HG03064 (cell line): ENCODE measurements around the gene MORC4.

ENCODE experiments used
- ATAC-seq: cut with Tn5 transposase; IDR thresholded peaks from one replicate; pipeline ENCODE4 v1.9.1; 2021; ENCODE audit warnings: low read depth; ENCODE audit not compliant: unreplicated experiment

The MORC4 gene

GRCh38 chrX:106954041-106954440, 46.0 kb downstream of the MORC4 start:
- no peak for ATAC-seq

- ATAC-seq = no peak
Observed at GRCh38 chrX:106952988-106953387, 47.0 kb downstream of the MORC4 start.

- ATAC-seq = no peak
Observed at GRCh38 chrX:106952538-106952937, 47.5 kb downstream of the MORC4 start.

- no peak for ATAC-seq
Observed at GRCh38 chrX:106952089-106952488, 47.9 kb downstream of the MORC4 start.

GRCh38 chrX:106951230-106951629, 48.8 kb downstream of the MORC4 start:
- no peak for ATAC-seq

GRCh38 chrX:106950381-106950780, 49.6 kb downstream of the MORC4 start:
- no peak for ATAC-seq

GRCh38 chrX:106949366-106949765, 50.6 kb downstream of the MORC4 start:
- no peak for ATAC-seq

- no peak for ATAC-seq
Observed at GRCh38 chrX:106948641-106949040, 51.4 kb downstream of the MORC4 start.

- no peak for ATAC-seq
Observed at GRCh38 chrX:106946464-106946863, 53.5 kb downstream of the MORC4 start.

GRCh38 chrX:106940068-106940467, 59.9 kb downstream of the MORC4 start:
- ATAC-seq = no peak

GRCh38 chrX:106939566-106939965, 60.4 kb downstream of the MORC4 start:
- no peak for ATAC-seq

- no peak for ATAC-seq
Observed at GRCh38 chrX:106936246-106936645, 63.8 kb downstream of the MORC4 start.

- ATAC-seq = no peak
Observed at GRCh38 chrX:106935175-106935574, 64.8 kb downstream of the MORC4 start.

- no peak for ATAC-seq
Observed at GRCh38 chrX:106933538-106933961, 66.5 kb downstream of the MORC4 start.

- no peak for ATAC-seq
Observed at GRCh38 chrX:106932960-106933537, 67.0 kb downstream of the MORC4 start.

GRCh38 chrX:106932492-106932923, 67.5 kb downstream of the MORC4 start:
- ATAC-seq = no peak

- no peak for ATAC-seq
Observed at GRCh38 chrX:106931831-106932491, 68.1 kb downstream of the MORC4 start.

- ATAC-seq = no peak
Observed at GRCh38 chrX:106928227-106928626, 71.8 kb downstream of the MORC4 start.

GRCh38 chrX:106927700-106928099, 72.3 kb downstream of the MORC4 start:
- ATAC-seq = no peak

- no peak for ATAC-seq
Observed at GRCh38 chrX:106927023-106927422, 73.0 kb downstream of the MORC4 start.

- ATAC-seq = no peak
Observed at GRCh38 chrX:106921637-106922036, 78.4 kb downstream of the MORC4 start.

GRCh38 chrX:106919932-106920452, 80.0 kb downstream of the MORC4 start, which contains the start of gene CLDN2:
TSS of gene CLDN2 (plus strand) at chrX:106920402. CDS start at chrX:106928229, 7,827 bp downstream.
- no peak for ATAC-seq
